K562 (cell line): ENCODE measurements around the gene IGF2. TPM values are rescaled to one million over a fixed set of nuclear protein-coding genes. Genes with fewer than 3 reads are reported as not detected.

ENCODE experiments used
- ATAC-seq: fragments of 200-7000 bp; cut with Tn5 transposase; 3 replicates; pipeline ENCODE4 v1.9.1; 2020; ENCODE audit warnings: moderate library complexity
- BruUV-seq: library from RNA; stranded (reverse); fragments of 400-500 nt; replicated peaks from 2 replicates; lab custom pipeline; 2021; lab: Mats Ljungman, UMichigan
- CTCF ChIA-PET: fragments of 300-600 bp; formaldehyde crosslinking; extraction: SDS; loops from one replicate; lab custom pipeline; 2021; ENCODE audit warnings: low intra/inter-chr PET ratio; lab: Yijun Ruan, JAX
- POLR2A ChIA-PET: fragments of 300-600, 350-650 bp; sonication (Branson Sonifier 250); formaldehyde crosslinking; extraction: SDS; loops from one replicate; lab custom pipeline; 2021; ENCODE audit warnings: antibody characterized with exemption, inconsistent platforms; lab: Yijun Ruan, JAX
- DNase-seq, 4 experiments: peaks; one replicate each; pipeline versions ENCODE4 v3.0.0 to v3.0.0-alpha.2; 2011 to 2018; ENCODE audit warnings: low spot score in 3 of 4, mixed read lengths in 3 of 4; ENCODE audit errors: extremely low read depth in 1 of 4
- FAIRE-seq: peaks from 2 replicates; lab custom pipeline; 2011; peaks lifted over from hg19 to GRCh38; lab: Jason Lieb, UNC
- H2AFZ ChIP-seq: 2 replicates; pipeline ENCODE4 v1.6.0; 2011; ENCODE audit warnings: low read depth, low read length, control low read depth, inconsistent platforms
- H3K27ac ChIP-seq: fragments of 200-600 bp; 3 replicates; pipeline ENCODE4 v1.8.0; 2011; ENCODE audit warnings: low read depth, mild to moderate bottlenecking, control low read depth, inconsistent platforms, low read length, moderate library complexity, mixed read lengths; ENCODE audit errors: extremely low read depth
- H3K27me3 ChIP-seq, 2 experiments: fragments of 300-600 bp in 1 of 2; 2 replicates in 1 of 2; 3 replicates in 1 of 2; pipeline versions ENCODE4 v1.6.0 to v1.8.0; 2011; ENCODE audit warnings: inconsistent platforms in 2 of 2, low read length in 2 of 2, mild to moderate bottlenecking in 1 of 2, mixed read lengths in 1 of 2, moderate library complexity in 1 of 2; ENCODE audit not compliant: control insufficient read depth in 2 of 2, insufficient read depth in 2 of 2
- H3K36me3 ChIP-seq: fragments of 300-600 bp; 3 replicates; pipeline ENCODE4 v1.8.0; 2011; ENCODE audit warnings: mild to moderate bottlenecking, low read length, inconsistent platforms; ENCODE audit not compliant: control insufficient read depth, insufficient read depth
- H3K4me1 ChIP-seq, 2 experiments: fragments of 200-600 bp in 1 of 2; replicated peaks in 1 of 2; 2 replicates in 1 of 2; 3 replicates in 1 of 2; pipeline versions ENCODE4 v1.5.1 to v1.8.0; 2011; ENCODE audit warnings: inconsistent platforms in 2 of 2, low read length in 2 of 2, mild to moderate bottlenecking in 1 of 2, mixed read lengths in 1 of 2, moderate library complexity in 1 of 2; ENCODE audit not compliant: control insufficient read depth in 2 of 2, insufficient read depth in 2 of 2
- H3K4me2 ChIP-seq: 2 replicates; pipeline ENCODE4 v1.6.1; 2011; ENCODE audit warnings: low read length, control low read depth, inconsistent platforms, mixed read lengths; ENCODE audit not compliant: insufficient read depth
- H3K4me3 ChIP-seq: fragments of 200-600 bp; sonication (generic), shearing (Covaris generic); 2 replicates; pipeline ENCODE4 v1.5.1; 2016; ENCODE audit warnings: control low read depth, inconsistent platforms
- H3K79me2 ChIP-seq: fragments of 200-600 bp; 3 replicates; pipeline ENCODE4 v1.8.0; 2011; ENCODE audit warnings: low read length, inconsistent platforms; ENCODE audit not compliant: control insufficient read depth, insufficient read depth
- H3K9ac ChIP-seq, 2 experiments: 2 replicates each; pipeline versions ENCODE4 v1.6.0 to v1.6.1; 2011; ENCODE audit warnings: low read depth in 2 of 2, low read length in 2 of 2, control low read depth in 1 of 2, inconsistent platforms in 1 of 2, mild to moderate bottlenecking in 1 of 2, mixed read lengths in 1 of 2; ENCODE audit not compliant: insufficient read depth in 1 of 2
- H3K9me1 ChIP-seq: one replicate; pipeline ENCODE4 v1.6.0; 2011; ENCODE audit warnings: inconsistent platforms, mild to moderate bottlenecking, low read length, moderate library complexity; ENCODE audit not compliant: control insufficient read depth, insufficient read depth
- H3K9me3 ChIP-seq: replicated peaks from 2 replicates; pipeline ENCODE4 v1.5.1; 2011; ENCODE audit warnings: low read depth, low read length, inconsistent platforms; ENCODE audit not compliant: control insufficient read depth, insufficient read depth
- H4K20me1 ChIP-seq: replicated peaks from 2 replicates; pipeline ENCODE4 v1.6.1; 2011; ENCODE audit warnings: low read length, inconsistent platforms, mixed read lengths; ENCODE audit not compliant: control insufficient read depth, insufficient read depth
- BRD9 ChIP-seq: fragments of 450-650 bp; IDR thresholded peaks from 2 replicates; pipeline ENCODE4 v1.6.1; 2018; ENCODE audit warnings: low read depth; ENCODE audit not compliant: partially characterized antibody
- FOXM1 ChIP-seq, 2 experiments: fragments of 450-650 bp in 1 of 2; sonication (generic) in 1 of 2; formaldehyde crosslinking in 1 of 2; IDR thresholded peaks; 2 replicates each; pipeline versions ENCODE4 v1.6.1 to v1.9.0; 2017 to 2022; ENCODE audit warnings: low read depth in 2 of 2, mild to moderate bottlenecking in 2 of 2, missing genetic modification reagents in 1 of 2, moderate library complexity in 1 of 2
- ID3 ChIP-seq, 2 experiments: fragments of 250-450 bp in 1 of 2; fragments of 450-650 bp in 1 of 2; sonication (Bioruptor Pico) in 1 of 2; IDR thresholded peaks; 2 replicates each; pipeline versions ENCODE4 v1.6.1 to v1.8.0; 2016 to 2021; ENCODE audit warnings: mild to moderate bottlenecking in 2 of 2, moderate library complexity in 2 of 2, missing compliant biosample characterization in 1 of 2, missing genetic modification characterization in 1 of 2
- JUND ChIP-seq, 2 experiments: IDR thresholded peaks; 2 replicates in 1 of 2; 3 replicates in 1 of 2; pipeline ENCODE4 v1.6.1; 2011; ENCODE audit warnings: borderline replicate concordance in 2 of 2, low read depth in 2 of 2, low read length in 2 of 2, improper control_type of control experiment in 1 of 2, missing biosample characterization in 1 of 2, missing genetic modification characterization in 1 of 2, missing genetic modification reagents in 1 of 2
- MCM2 ChIP-seq: fragments of 450-650 bp; IDR thresholded peaks from 2 replicates; pipeline ENCODE4 v1.6.1; 2017; ENCODE audit warnings: low read depth, mild to moderate bottlenecking
- TFE3 ChIP-seq: fragments of 450-650 bp; formaldehyde crosslinking; IDR thresholded peaks from 2 replicates; pipeline ENCODE4 v1.4.0; 2020; ENCODE audit warnings: mild to moderate bottlenecking, mixed read lengths
- ZC3H8 ChIP-seq: fragments of 450-650 bp; IDR thresholded peaks from 2 replicates; pipeline ENCODE4 v1.6.1; 2017
- ZNF583 ChIP-seq: fragments of 250-450 bp; sonication (Bioruptor Pico); IDR thresholded peaks from 2 replicates; pipeline ENCODE4 v1.4.0; 2020
- ZNF76 ChIP-seq: fragments of 250-450 bp; sonication (Bioruptor Pico); IDR thresholded peaks from 2 replicates; pipeline ENCODE4 v1.4.0; 2020; ENCODE audit warnings: mild to moderate bottlenecking, moderate library complexity, borderline replicate concordance
- WGBS: fragments of 100-300 bp; shearing (Covaris generic); methylation state at CpG from one replicate; pipeline ENCODE4 v1.1.6; 2016; ENCODE audit warnings: low coverage, mixed read lengths; ENCODE audit not compliant: insufficient coverage; ENCODE audit errors: missing lambda C conversion rate; 5-methylcytosine and 5-hydroxymethylcytosine counted together
- in situ Hi-C: fragments of 300-500 bp; cut with MboI; formaldehyde crosslinking; loops from 4 replicates; pipeline ENCODE4 v1.15.0; 2018; ENCODE audit warnings: inconsistent platforms, mixed read lengths
- intact Hi-C: fragments of 100-400 bp; cut with micrococcal nuclease; formaldehyde crosslinking; loops from 2 replicates; pipeline ENCODE4 v1.14.2; 2022
- polyA plus RNA-seq, 8 experiments: library from polyadenylated mRNA; depleted of rRNA in 4 of 8; stranded (reverse) in 5 of 8; unstranded in 3 of 8; fragments of >200 nt; fragmentation: Nextera tagmentation in 2 of 8; fragmentation: Illumina TruSeq in 1 of 8; extraction: Ambion mirVana in 2 of 8; extraction: Trizol in 1 of 8; gene quantifications; 2 replicates each; pipeline versions ENCODE4 v1.2.1 to v1.2.3, GENCODE V29; 2011 to 2014; ENCODE audit warnings: inconsistent platforms in 1 of 8, missing spikeins in 1 of 8
- total RNA-seq, 7 experiments: library from RNA; depleted of rRNA in 6 of 7; stranded (reverse); fragments of >200 nt in 6 of 7; fragmentation: Illumina TruSeq in 2 of 7; extraction: Trizol in 2 of 7; gene quantifications; 2 replicates each; pipeline versions ENCODE4 v1.2.1 to v1.2.3, GENCODE V29; 2011 to 2021; ENCODE audit warnings: low replicate concordance in 1 of 7
- TF ChIP-seq, protein P1 (sequence below), 2 experiments: fragments of 450-650 bp; IDR thresholded peaks; 2 replicates each; pipeline ENCODE4 v1.6.1; 2016; ENCODE audit warnings: mild to moderate bottlenecking in 2 of 2, borderline replicate concordance in 1 of 2, low read depth in 1 of 2, moderate library complexity in 1 of 2

Gene IGF2
- total and polyA plus RNA-seq, 9 of the 15 experiments (the other 6 are each of a cell fraction or from before 2014, with no cell fraction given): 0.16 TPM; not detected in 8

DNA sequence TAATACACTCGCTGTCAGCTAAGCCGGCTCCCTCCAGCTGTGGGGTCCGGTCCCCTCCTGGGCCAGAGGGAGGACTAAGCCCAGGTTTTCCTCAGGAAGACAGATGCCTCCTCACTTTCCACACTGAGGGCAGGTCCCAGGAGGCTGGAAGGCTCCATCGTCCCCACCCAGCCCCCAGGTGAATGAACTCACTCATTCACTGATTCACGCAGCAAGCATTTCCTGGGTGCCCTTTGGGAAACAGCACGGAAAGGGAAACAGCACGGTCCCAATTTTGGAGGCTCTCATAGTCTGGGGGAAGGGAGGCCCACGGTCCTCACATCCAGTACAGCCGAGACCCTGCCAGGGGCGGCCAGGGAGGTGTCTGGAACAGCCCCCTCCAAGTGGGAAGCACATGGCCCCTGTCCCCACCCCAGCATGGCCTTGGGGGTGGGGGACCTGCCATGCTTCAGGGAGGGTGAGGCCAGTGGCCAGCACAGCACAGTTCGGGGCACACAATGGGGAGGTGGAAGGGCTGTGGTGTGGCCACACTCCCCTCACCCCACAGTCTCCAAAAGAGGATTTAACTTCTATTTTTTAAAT lies 41.7 kb upstream of the IGF2 start:
- Histone ChIP-seq H3K36me3 (no peaks in the 10 kb centered on the region), H3K79me2 (no peaks in the 10 kb centered on the region), H3K4me1 (peaks cover 0 to 9% of the 10 kb centered on the region in 2 experiments; a peak in 1 of 5 replicates), H3K4me3 (no peak overlapping the region), H3K27me3 (peaks cover 21 to 68% of the 10 kb centered on the region in 2 experiments; a peak in 4 of 5 replicates), H4K20me1 (no peaks in the 10 kb centered on the region; the same call in none of the 2 replicates), H3K9me1 (no peaks in the 10 kb centered on the region), H3K9ac (no peak overlapping the region), H3K9me3 (no peaks in the 10 kb centered on the region; the same call in 1 of the 2 replicates), H3K27ac (no peak overlapping the region), H3K4me2 (no peak overlapping the region), H2AFZ (no peak overlapping the region)
- BruUV-seq: no TSS peak
- ChIA-PET POLR2A (interaction anchor here (0.6 kb wide), 1 partner anchor 10 kb away, joined by 3 read pairs; no protein-coding TSS in a partner anchor), CTCF (no interaction called here)
- DNase-seq (no peak), FAIRE-seq (no peak), ATAC-seq (no peak)
- WGBS: 1% methylated on average over 9 of the region's 11 CpGs
- in situ Hi-C loops (no loop called here), intact Hi-C loops (no loop called here)
- TF ChIP-seq, protein P1, sequence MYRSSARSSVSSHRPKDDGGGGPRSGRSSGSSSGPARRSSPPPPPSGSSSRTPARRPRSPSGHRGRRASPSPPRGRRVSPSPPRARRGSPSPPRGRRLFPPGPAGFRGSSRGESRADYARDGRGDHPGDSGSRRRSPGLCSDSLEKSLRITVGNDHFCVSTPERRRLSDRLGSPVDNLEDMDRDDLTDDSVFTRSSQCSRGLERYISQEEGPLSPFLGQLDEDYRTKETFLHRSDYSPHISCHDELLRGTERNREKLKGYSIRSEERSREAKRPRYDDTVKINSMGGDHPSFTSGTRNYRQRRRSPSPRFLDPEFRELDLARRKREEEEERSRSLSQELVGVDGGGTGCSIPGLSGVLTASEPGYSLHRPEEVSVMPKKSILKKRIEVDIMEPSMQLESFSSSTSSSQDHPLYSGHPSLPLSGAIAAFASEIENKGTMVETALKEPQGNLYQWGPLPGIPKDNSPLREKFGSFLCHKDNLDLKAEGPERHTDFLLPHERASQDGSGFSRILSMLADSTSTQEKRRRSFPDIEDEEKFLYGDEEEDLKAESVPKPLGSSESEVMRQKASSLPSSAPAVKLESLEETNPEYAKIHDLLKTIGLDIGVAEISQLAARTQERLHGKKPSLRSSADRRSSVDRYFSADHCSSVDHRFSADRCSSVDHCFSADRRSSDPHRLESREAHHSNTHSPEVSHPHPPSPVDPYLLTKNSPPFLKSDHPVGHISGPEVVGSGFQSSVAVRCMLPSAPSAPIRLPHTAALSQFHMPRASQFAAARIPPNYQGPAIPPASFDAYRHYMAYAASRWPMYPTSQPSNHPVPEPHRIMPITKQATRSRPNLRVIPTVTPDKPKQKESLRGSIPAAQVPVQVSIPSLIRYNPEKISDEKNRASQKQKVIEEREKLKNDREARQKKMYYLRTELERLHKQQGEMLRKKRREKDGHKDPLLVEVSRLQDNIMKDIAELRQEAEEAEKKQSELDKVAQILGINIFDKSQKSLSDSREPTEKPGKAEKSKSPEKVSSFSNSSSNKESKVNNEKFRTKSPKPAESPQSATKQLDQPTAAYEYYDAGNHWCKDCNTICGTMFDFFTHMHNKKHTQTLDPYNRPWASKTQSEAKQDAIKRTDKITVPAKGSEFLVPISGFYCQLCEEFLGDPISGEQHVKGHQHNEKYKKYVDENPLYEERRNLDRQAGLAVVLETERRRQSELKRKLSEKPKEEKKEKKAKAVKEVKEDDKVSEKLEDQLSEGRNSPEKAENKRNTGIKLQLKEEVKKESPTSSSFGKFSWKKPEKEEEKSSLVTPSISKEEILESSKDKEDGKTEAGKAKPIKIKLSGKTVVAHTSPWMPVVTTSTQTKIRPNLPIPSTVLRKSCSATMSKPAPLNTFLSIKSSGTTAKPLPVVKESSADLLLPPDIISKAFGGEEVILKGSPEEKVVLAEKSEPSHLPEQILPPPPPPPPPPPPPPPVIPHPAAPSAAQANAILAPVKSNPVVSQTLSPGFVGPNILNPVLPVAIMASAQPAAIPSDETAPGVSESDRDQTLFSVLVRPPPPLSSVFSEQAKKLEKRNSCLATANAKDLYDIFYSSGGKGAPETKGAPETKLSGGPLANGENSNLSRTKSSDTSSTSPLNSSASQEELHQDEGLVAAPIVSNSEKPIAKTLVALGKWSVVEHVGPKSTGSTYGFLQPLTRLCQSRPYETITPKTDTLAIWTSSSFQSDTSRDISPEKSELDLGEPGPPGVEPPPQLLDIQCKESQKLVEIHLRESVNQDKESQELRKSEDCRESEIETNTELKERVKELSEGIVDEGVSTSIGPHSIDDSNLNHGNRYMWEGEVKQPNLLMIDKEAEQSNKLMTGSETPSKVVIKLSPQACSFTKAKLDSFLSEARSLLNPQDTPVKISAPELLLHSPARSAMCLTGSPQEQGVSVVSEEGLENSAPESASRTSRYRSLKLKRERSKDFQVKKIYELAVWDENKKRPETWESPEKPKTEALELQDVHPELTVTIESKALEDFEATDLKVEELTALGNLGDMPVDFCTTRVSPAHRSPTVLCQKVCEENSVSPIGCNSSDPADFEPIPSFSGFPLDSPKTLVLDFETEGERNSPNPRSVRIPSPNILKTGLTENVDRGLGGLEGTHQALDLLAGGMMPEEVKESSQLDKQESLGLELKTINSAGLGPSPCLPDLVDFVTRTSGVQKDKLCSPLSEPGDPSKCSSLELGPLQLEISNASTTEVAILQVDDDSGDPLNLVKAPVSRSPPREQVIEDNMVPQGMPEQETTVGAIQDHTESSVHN (IDR thresholded peaks at IDR 0.05; ENCODE audit: borderline replicate concordance in 1 of 2, low read depth in 1 of 2): no peak
- no peak for TF ChIP-seq ZNF76 (CRISPR knock-in tag)
- no peak for TF ChIP-seq MCM2
- no peak for TF ChIP-seq ID3 (CRISPR knock-in tag; IDR thresholded peaks at IDR 0.05)
- TF ChIP-seq ID3 (tag; IDR thresholded peaks at IDR 0.05): no peak
- no peak for TF ChIP-seq BRD9
- no peak for TF ChIP-seq ZC3H8
- no peak for TF ChIP-seq JUND (IDR thresholded peaks at IDR 0.05; ENCODE audit: borderline replicate concordance, low read depth, low read length)
- TF ChIP-seq JUND (tag; IDR thresholded peaks at IDR 0.05; ENCODE audit: borderline replicate concordance, low read depth, low read length): no peak
- TF ChIP-seq ZNF583 (CRISPR knock-in tag): no peak
- TF ChIP-seq FOXM1 (IDR thresholded peaks at IDR 0.05; ENCODE audit: low read depth): no peak
- no peak for TF ChIP-seq FOXM1 (CRISPR knock-in tag; IDR thresholded peaks at IDR 0.05; ENCODE audit: low read depth)
- TF ChIP-seq TFE3 (CRISPR knock-in tag): no peak
